GM23338 (cell line): ENCODE data around the gene SLC5A11. TPM values are rescaled to one million over a fixed set of nuclear protein-coding genes. Genes with fewer than 3 reads are reported as not detected.

Source experiments
- ATAC-seq: fragments of 200-7000 bp; cut with Tn5 transposase; 3 replicates; pipeline ENCODE4 v1.9.1; 2020
- DNase-seq: peaks from one replicate; pipeline ENCODE4 v3.0.0-alpha.2; 2015; ENCODE audit warnings: low spot score
- H2AFZ ChIP-seq: fragments of 200-600 bp; sonication (generic); 2 replicates; pipeline ENCODE4 v1.8.0; 2016; ENCODE audit warnings: antibody characterized with exemption, mild to moderate bottlenecking, moderate library complexity
- H3F3A ChIP-seq: fragments of 200-600 bp; sonication (generic); replicated peaks from 2 replicates; pipeline ENCODE4 v1.8.0; 2017; ENCODE audit warnings: antibody characterized with exemption, mixed run types, low read depth
- H3K27ac ChIP-seq: fragments of 200-600 bp; sonication (generic); 2 replicates; pipeline ENCODE4 v1.6.1; 2016; ENCODE audit warnings: low read depth
- H3K27me3 ChIP-seq: fragments of 200-600 bp; sonication (generic); 2 replicates; pipeline ENCODE4 v1.8.0; 2016; ENCODE audit warnings: mild to moderate bottlenecking, mixed run types, moderate library complexity; ENCODE audit not compliant: insufficient read depth
- H3K36me3 ChIP-seq: fragments of 200-600 bp; sonication (generic); 2 replicates; pipeline ENCODE4 v1.8.0; 2016; ENCODE audit warnings: mild to moderate bottlenecking; ENCODE audit not compliant: insufficient read depth
- H3K4me1 ChIP-seq: fragments of 200-600 bp; sonication (generic); 2 replicates; pipeline ENCODE4 v1.8.0; 2016; ENCODE audit warnings: mild to moderate bottlenecking, moderate library complexity; ENCODE audit not compliant: insufficient read depth
- H3K4me2 ChIP-seq: fragments of 200-600 bp; sonication (generic); 2 replicates; pipeline ENCODE4 v1.7.1; 2017; ENCODE audit warnings: mixed run types
- H3K4me3 ChIP-seq: fragments of 200-600 bp; sonication (generic); 2 replicates; pipeline ENCODE4 v1.6.1; 2016; ENCODE audit warnings: mixed run types
- H3K79me2 ChIP-seq: fragments of 200-600 bp; sonication (generic); replicated peaks from 2 replicates; pipeline ENCODE4 v1.8.0; 2017; ENCODE audit warnings: mild to moderate bottlenecking; ENCODE audit not compliant: insufficient read depth
- H3K9me2 ChIP-seq: fragments of 200-600 bp; sonication (generic); 2 replicates; pipeline ENCODE4 v1.8.0; 2017; ENCODE audit not compliant: insufficient read depth
- H4K20me1 ChIP-seq: fragments of 200-600 bp; sonication (generic); replicated peaks from 2 replicates; pipeline ENCODE4 v1.8.0; 2017; ENCODE audit warnings: mild to moderate bottlenecking; ENCODE audit not compliant: insufficient read depth
- H3K27ac Mint-ChIP-seq: 2 replicates; pipeline ENCODE4 v1.8.0; 2020; ENCODE audit warnings: inconsistent platforms, mild to moderate bottlenecking, moderate library complexity, mixed read lengths
- H3K27me3 Mint-ChIP-seq: 3 replicates; pipeline ENCODE4 v1.8.0; 2022; ENCODE audit warnings: low read depth, mild to moderate bottlenecking, moderate library complexity, mixed read lengths, inconsistent platforms; ENCODE audit not compliant: insufficient read depth, poor library complexity
- H3K36me3 Mint-ChIP-seq: 3 replicates; pipeline ENCODE4 v1.8.0; 2021; ENCODE audit warnings: low read depth, mild to moderate bottlenecking, inconsistent platforms, moderate library complexity, mixed read lengths
- H3K4me1 Mint-ChIP-seq: 3 replicates; pipeline ENCODE4 v1.8.0; 2020; ENCODE audit warnings: mild to moderate bottlenecking, inconsistent platforms, mixed read lengths
- H3K4me3 Mint-ChIP-seq: 3 replicates; pipeline ENCODE4 v1.8.0; 2021; ENCODE audit warnings: moderate library complexity, mild to moderate bottlenecking, inconsistent platforms, mixed read lengths
- H3K9me3 Mint-ChIP-seq: 3 replicates; pipeline ENCODE4 v1.8.0; 2020; ENCODE audit warnings: moderate library complexity, mild to moderate bottlenecking, inconsistent platforms, mixed read lengths
- CREB1 ChIP-seq: fragments of 250-450 bp; sonication (Bioruptor Pico); IDR thresholded peaks from 2 replicates; pipeline ENCODE4 v1.5.0; 2020; ENCODE audit warnings: low read depth, mild to moderate bottlenecking, moderate library complexity
- EZH2 ChIP-seq: fragments of 200-600 bp; sonication (generic); IDR thresholded peaks from one replicate; pipeline ENCODE4 v1.8.0; 2017; ENCODE audit warnings: antibody characterized with exemption, mild to moderate bottlenecking, low read depth; ENCODE audit not compliant: unreplicated experiment
- EZH2phosphoT487 ChIP-seq: fragments of 200-600 bp; sonication (generic); IDR thresholded peaks from one replicate; pipeline ENCODE4 v1.8.1; 2018; ENCODE audit warnings: antibody characterized with exemption; ENCODE audit not compliant: unreplicated experiment
- JUNB ChIP-seq: IDR thresholded peaks from one replicate; pipeline ENCODE4 v1.6.1; 2016; ENCODE audit warnings: antibody characterized with exemption; ENCODE audit not compliant: unreplicated experiment
- NANOG ChIP-seq: IDR thresholded peaks from 2 replicates; pipeline ENCODE4 v1.6.1; 2016; ENCODE audit warnings: antibody characterized with exemption, borderline replicate concordance
- POLR2AphosphoS5 ChIP-seq: IDR thresholded peaks from 2 replicates; pipeline ENCODE4 v1.6.1; 2016; ENCODE audit warnings: antibody characterized with exemption, low read depth
- REST ChIP-seq: IDR thresholded peaks from one replicate; pipeline ENCODE4 v1.6.1; 2018; ENCODE audit warnings: antibody characterized with exemption; ENCODE audit not compliant: unreplicated experiment
- STAT1 ChIP-seq: IDR thresholded peaks from one replicate; pipeline ENCODE4 v1.6.1; 2016; ENCODE audit warnings: antibody characterized with exemption; ENCODE audit not compliant: unreplicated experiment
- ZNF114 ChIP-seq: fragments of 250-450 bp; sonication (Bioruptor Pico); IDR thresholded peaks from 2 replicates; pipeline ENCODE4 v1.5.0; 2020; ENCODE audit warnings: mild to moderate bottlenecking, moderate library complexity
- ZNF331 ChIP-seq: fragments of 250-450 bp; sonication (Bioruptor Pico); IDR thresholded peaks from 2 replicates; pipeline ENCODE4 v1.5.0; 2020; ENCODE audit warnings: low read depth, mild to moderate bottlenecking, moderate library complexity
- ZNF462 ChIP-seq: fragments of 250-450 bp; sonication (Bioruptor Pico); IDR thresholded peaks from 2 replicates; pipeline ENCODE4 v1.5.0; 2020; ENCODE audit warnings: mild to moderate bottlenecking, moderate library complexity
- polyA plus RNA-seq: library from polyadenylated mRNA; unstranded; fragments of >200 nt; fragmentation: Nextera tagmentation; extraction: Ambion mirVana; gene quantifications from 2 replicates; pipeline ENCODE4 v1.2.1, GENCODE V29; 2016
- total RNA-seq: library from RNA; depleted of rRNA; stranded (reverse); fragments of >200 nt; shearing (Covaris generic); gene quantifications from 2 replicates; pipeline ENCODE4 v1.2.3, GENCODE V29; 2014
- TF ChIP-seq, protein P1 (sequence below): IDR thresholded peaks from 2 replicates; pipeline ENCODE4 v1.6.1; 2016; ENCODE audit warnings: antibody characterized with exemption
- TF ChIP-seq, protein P2 (sequence below), 2 experiments: fragments of 200-600 bp in 1 of 2; sonication (generic) in 1 of 2; conservative IDR thresholded peaks; 2 replicates each; pipeline versions ENCODE4 v1.5.1 to v1.6.1; 2016 to 2017; ENCODE audit warnings: antibody characterized with exemption in 2 of 2, low read depth in 2 of 2, mild to moderate bottlenecking in 2 of 2, moderate library complexity in 1 of 2

SLC5A11 gene
- total and polyA plus RNA-seq, 2 experiments from 2014 or later: 0.07 TPM; not detected in 1

DNA sequence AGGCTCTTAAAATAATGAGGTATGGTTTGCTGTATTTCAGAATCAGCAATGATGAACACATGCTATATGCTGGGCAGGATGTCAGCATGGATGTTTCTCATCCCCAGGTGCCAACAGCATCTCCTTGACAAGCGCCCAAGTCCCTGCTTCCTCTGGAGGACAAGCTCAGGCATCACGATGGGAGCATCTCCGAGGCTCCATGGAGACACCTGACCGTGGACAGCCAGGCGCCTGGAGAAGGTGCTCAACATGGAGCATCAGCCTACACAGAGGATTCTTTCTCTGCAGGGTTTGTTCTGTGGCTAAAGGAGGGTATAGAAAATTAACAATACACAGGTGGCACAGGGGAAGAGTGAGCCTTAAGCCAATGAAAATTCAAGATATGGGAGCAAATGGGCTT is 72.1 kb downstream of the SLC5A11 start:
- no peak overlapping the region for H3K4me2 ChIP-seq
- Mint-ChIP-seq H3K4me3 (no peak overlapping the region), H3K36me3 (peaks cover 26% of the 10 kb centered on the region; the same call in 2 of the 3 replicates), H3K4me1 (peaks cover 17% of the 10 kb centered on the region), H3K27me3 (peaks cover 4% of the 10 kb centered on the region), H3K27ac (no peak overlapping the region), H3K9me3 (peaks cover 6% of the 10 kb centered on the region; the same call in 1 of the 3 replicates)
- no peak overlapping the region for H2AFZ ChIP-seq
- H3K36me3 ChIP-seq: no peaks in the 10 kb centered on the region
- no peaks in the 10 kb centered on the region for H3K79me2 ChIP-seq
- H3K4me1 ChIP-seq: 0 out of 2 replicates have a peak, but pooled peaks cover 4% of the 10 kb centered on the region
- ATAC-seq (no peak), DNase-seq (no peak)
- 0 out of 2 replicates have a peak, but pooled peaks cover 3% of the 10 kb centered on the region for H3K9me2 ChIP-seq
- H3K27ac ChIP-seq: no peak overlapping the region
- no peaks in the 10 kb centered on the region for H4K20me1 ChIP-seq
- no peak for TF ChIP-seq ZNF462 (CRISPR knock-in tag)
- TF ChIP-seq STAT1: no peak
- TF ChIP-seq, protein P1, sequence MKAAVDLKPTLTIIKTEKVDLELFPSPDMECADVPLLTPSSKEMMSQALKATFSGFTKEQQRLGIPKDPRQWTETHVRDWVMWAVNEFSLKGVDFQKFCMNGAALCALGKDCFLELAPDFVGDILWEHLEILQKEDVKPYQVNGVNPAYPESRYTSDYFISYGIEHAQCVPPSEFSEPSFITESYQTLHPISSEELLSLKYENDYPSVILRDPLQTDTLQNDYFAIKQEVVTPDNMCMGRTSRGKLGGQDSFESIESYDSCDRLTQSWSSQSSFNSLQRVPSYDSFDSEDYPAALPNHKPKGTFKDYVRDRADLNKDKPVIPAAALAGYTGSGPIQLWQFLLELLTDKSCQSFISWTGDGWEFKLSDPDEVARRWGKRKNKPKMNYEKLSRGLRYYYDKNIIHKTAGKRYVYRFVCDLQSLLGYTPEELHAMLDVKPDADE: no peak
- no peak for TF ChIP-seq NANOG
- TF ChIP-seq POLR2AphosphoS5: no peak
- no peak for TF ChIP-seq EZH2phosphoT487
- no peak for TF ChIP-seq CREB1 (CRISPR knock-in tag)
- TF ChIP-seq JUNB: no peak
- no peak for TF ChIP-seq EZH2
- TF ChIP-seq ZNF114: no peak
- TF ChIP-seq, protein P2, sequence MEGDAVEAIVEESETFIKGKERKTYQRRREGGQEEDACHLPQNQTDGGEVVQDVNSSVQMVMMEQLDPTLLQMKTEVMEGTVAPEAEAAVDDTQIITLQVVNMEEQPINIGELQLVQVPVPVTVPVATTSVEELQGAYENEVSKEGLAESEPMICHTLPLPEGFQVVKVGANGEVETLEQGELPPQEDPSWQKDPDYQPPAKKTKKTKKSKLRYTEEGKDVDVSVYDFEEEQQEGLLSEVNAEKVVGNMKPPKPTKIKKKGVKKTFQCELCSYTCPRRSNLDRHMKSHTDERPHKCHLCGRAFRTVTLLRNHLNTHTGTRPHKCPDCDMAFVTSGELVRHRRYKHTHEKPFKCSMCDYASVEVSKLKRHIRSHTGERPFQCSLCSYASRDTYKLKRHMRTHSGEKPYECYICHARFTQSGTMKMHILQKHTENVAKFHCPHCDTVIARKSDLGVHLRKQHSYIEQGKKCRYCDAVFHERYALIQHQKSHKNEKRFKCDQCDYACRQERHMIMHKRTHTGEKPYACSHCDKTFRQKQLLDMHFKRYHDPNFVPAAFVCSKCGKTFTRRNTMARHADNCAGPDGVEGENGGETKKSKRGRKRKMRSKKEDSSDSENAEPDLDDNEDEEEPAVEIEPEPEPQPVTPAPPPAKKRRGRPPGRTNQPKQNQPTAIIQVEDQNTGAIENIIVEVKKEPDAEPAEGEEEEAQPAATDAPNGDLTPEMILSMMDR (conservative IDR thresholded peaks at IDR 0.05; ENCODE audit: low read depth in 2 of 2): no peak
- TF ChIP-seq REST: no peak
- TF ChIP-seq ZNF331: no peak
- no peak overlapping the region for H3K4me3 ChIP-seq
- H3F3A ChIP-seq: 0 out of 2 replicates have a peak, but pooled peaks cover 3% of the 10 kb centered on the region
- H3K27me3 ChIP-seq: no peaks in the 10 kb centered on the region
